GM21360 (cell line): ENCODE measurements around the gene SAT2.

Experiments
- ATAC-seq: cut with Tn5 transposase; IDR thresholded peaks from one replicate; pipeline ENCODE4 v1.9.1; 2021; ENCODE audit warnings: mild to moderate bottlenecking, moderate library complexity; ENCODE audit not compliant: unreplicated experiment

SAT2 gene

GRCh38 chr17:7576432-7576937 is 51.1 kb downstream of the SAT2 start:
- ATAC-seq = no peak
